SH-SY5Y (cell line): ENCODE results near the gene OPN1MW3.
"Not testable (repeated sequence)": the region's sequence is repeated elsewhere in the genome, so short reads cannot be mapped to it uniquely, and the experiment has no call there.

Experiments
- GATA2 ChIP-seq: IDR thresholded peaks from 2 replicates; pipeline ENCODE4 v1.6.1; 2011; ENCODE audit warnings: mild to moderate bottlenecking, low read depth, low read length
- GATA3 ChIP-seq: IDR thresholded peaks from 2 replicates; pipeline ENCODE4 v1.6.1; 2011; ENCODE audit warnings: low read depth, mild to moderate bottlenecking, low read length, moderate library complexity

GRCh38 chrX:154219456-154219855 lies 37.9 kb upstream of the OPN1MW3 start, which contains the start of gene OPN1MW2:
- not testable (repeated sequence) for TF ChIP-seq GATA2, GATA3
